K562 (cell line): ENCODE data around the gene SNX17. TPM values are rescaled to one million over a fixed set of nuclear protein-coding genes. Genes with fewer than 3 reads are reported as not detected.

Source experiments
- ARNT ChIP-seq, 2 experiments: fragments of 450-650 bp; IDR thresholded peaks; 2 replicates each; pipeline ENCODE4 v1.6.1; 2016; ENCODE audit warnings: mild to moderate bottlenecking in 1 of 2
- ATF6 ChIP-seq: sonication (generic); formaldehyde crosslinking; IDR thresholded peaks from 2 replicates; pipeline ENCODE4 v1.4.0; 2020; ENCODE audit warnings: mild to moderate bottlenecking, missing genetic modification reagents
- BACH1 ChIP-seq: fragments of 200-800 bp; sonication (Bioruptor generic); IDR thresholded peaks from 2 replicates; pipeline ENCODE4 v1.6.1; 2016; ENCODE audit warnings: missing genetic modification characterization, missing compliant biosample characterization
- CCNT2 ChIP-seq: IDR thresholded peaks from 2 replicates; pipeline ENCODE4 v1.6.1; 2011; ENCODE audit warnings: borderline replicate concordance, low read depth, mild to moderate bottlenecking, moderate library complexity, mixed read lengths, low read length; ENCODE audit not compliant: insufficient read length; ENCODE audit errors: extremely low read depth
- CHD4 ChIP-seq: fragments of 200-600 bp; sonication (generic); IDR thresholded peaks from 3 replicates; pipeline ENCODE4 v1.6.1; 2012; ENCODE audit warnings: low read depth, mild to moderate bottlenecking, mixed read lengths, low read length, inconsistent platforms; ENCODE audit not compliant: insufficient read depth, insufficient replicate concordance, poor library complexity, severe bottlenecking
- E2F1 ChIP-seq: sonication (generic); formaldehyde crosslinking; IDR thresholded peaks from 2 replicates; pipeline ENCODE4 v1.8.1; 2023; ENCODE audit warnings: mild to moderate bottlenecking, missing genetic modification reagents, moderate library complexity
- FOXK2 ChIP-seq, 2 experiments: fragments of 450-650 bp; IDR thresholded peaks in 1 of 2; conservative IDR thresholded peaks in 1 of 2; 2 replicates each; pipeline ENCODE4 v1.6.1; 2016; ENCODE audit warnings: low read depth in 2 of 2, mild to moderate bottlenecking in 1 of 2
- FUS ChIP-seq: fragments of 200-400 bp; formaldehyde crosslinking; optimal IDR thresholded peaks from 2 replicates; pipeline ENCODE3; 2017; ENCODE audit warnings: low read depth, low read length
- GABPA ChIP-seq: fragments of 200-800 bp; sonication (Bioruptor generic); conservative IDR thresholded peaks from 2 replicates; pipeline ENCODE4 v1.6.1; 2016; ENCODE audit warnings: low read depth, missing genetic modification characterization, missing compliant biosample characterization
- KLF1 ChIP-seq: fragments of 450-650 bp; IDR thresholded peaks from 2 replicates; pipeline ENCODE4 v1.6.1; 2016; ENCODE audit warnings: missing genetic modification characterization, missing compliant biosample characterization
- MECOM ChIP-seq: fragments of 250-450 bp; sonication (Bioruptor Pico); IDR thresholded peaks from 2 replicates; pipeline ENCODE4 v1.8.0; 2022; ENCODE audit warnings: inconsistent platforms
- NR2C1 ChIP-seq, 2 experiments: fragments of 450-650 bp; IDR thresholded peaks; 2 replicates each; pipeline ENCODE4 v1.6.1; 2017; ENCODE audit warnings: mild to moderate bottlenecking in 2 of 2, antibody characterized with exemption in 1 of 2, inconsistent platforms in 1 of 2, missing compliant biosample characterization in 1 of 2, missing genetic modification characterization in 1 of 2
- NR4A1 ChIP-seq, 2 experiments: fragments of 250-450 bp in 1 of 2; fragments of 450-650 bp in 1 of 2; sonication (Bioruptor Pico) in 1 of 2; IDR thresholded peaks; 2 replicates each; pipeline versions ENCODE4 v1.4.0 to v1.6.1; 2016 to 2020; ENCODE audit warnings: mild to moderate bottlenecking in 2 of 2, missing compliant biosample characterization in 1 of 2, missing genetic modification characterization in 1 of 2, moderate library complexity in 1 of 2
- TEAD1 ChIP-seq, 2 experiments: fragments of 450-650 bp in 1 of 2; sonication (generic) in 1 of 2; formaldehyde crosslinking; IDR thresholded peaks; 2 replicates each; pipeline versions ENCODE4 v1.4.0 to v1.8.0; 2020 to 2022; ENCODE audit warnings: mild to moderate bottlenecking in 2 of 2, missing genetic modification reagents in 1 of 2
- TOE1 ChIP-seq, 2 experiments: fragments of 450-650 bp in 1 of 2; sonication (generic) in 1 of 2; formaldehyde crosslinking in 1 of 2; IDR thresholded peaks; 2 replicates each; pipeline versions ENCODE4 v1.7.1 to v1.8.0; 2016 to 2022; ENCODE audit warnings: borderline replicate concordance in 2 of 2, mild to moderate bottlenecking in 2 of 2, antibody characterized with exemption in 1 of 2, inconsistent platforms in 1 of 2, low read depth in 1 of 2, missing genetic modification reagents in 1 of 2, moderate library complexity in 1 of 2
- ZMIZ1 ChIP-seq, 2 experiments: fragments of 150-350 bp in 1 of 2; IDR thresholded peaks; 2 replicates each; pipeline ENCODE4 v1.6.1; 2012 to 2016; ENCODE audit warnings: low read depth in 2 of 2, low read length in 2 of 2, mild to moderate bottlenecking in 1 of 2, moderate library complexity in 1 of 2
- ZNF263 ChIP-seq: sonication (generic); formaldehyde crosslinking; IDR thresholded peaks from 2 replicates; pipeline ENCODE4 v1.8.0; 2022; ENCODE audit warnings: mild to moderate bottlenecking, missing genetic modification reagents, borderline replicate concordance
- polyA plus RNA-seq, 8 experiments: library from polyadenylated mRNA; depleted of rRNA in 4 of 8; stranded (reverse) in 5 of 8; unstranded in 3 of 8; fragments of >200 nt; fragmentation: Nextera tagmentation in 2 of 8; fragmentation: Illumina TruSeq in 1 of 8; extraction: Ambion mirVana in 2 of 8; extraction: Trizol in 1 of 8; gene quantifications; 2 replicates each; pipeline versions ENCODE4 v1.2.1 to v1.2.3, GENCODE V29; 2011 to 2014; ENCODE audit warnings: inconsistent platforms in 1 of 8, missing spikeins in 1 of 8
- total RNA-seq, 7 experiments: library from RNA; depleted of rRNA in 6 of 7; stranded (reverse); fragments of >200 nt in 6 of 7; fragmentation: Illumina TruSeq in 2 of 7; extraction: Trizol in 2 of 7; gene quantifications; 2 replicates each; pipeline versions ENCODE4 v1.2.1 to v1.2.3, GENCODE V29; 2011 to 2021; ENCODE audit warnings: low replicate concordance in 1 of 7

Gene SNX17
- total and polyA plus RNA-seq, 9 of the 15 experiments (the other 6 are each of a cell fraction or from before 2014, with no cell fraction given): 3.0 to 75.7 (median 54.6) TPM

- TF ChIP-seq ZMIZ1 (IDR thresholded peaks at IDR 0.05; ENCODE audit: low read depth in 2 of 2, low read length in 2 of 2): peak in 1 of 2 experiments; percentile 29; a peak in 1 of 4 replicates
- TF ChIP-seq GABPA (tag): peak; percentile 96
- TF ChIP-seq ATF6 (CRISPR knock-in tag): peak; percentile 93
- TF ChIP-seq MECOM (CRISPR knock-in tag): peak; percentile 65; the same call in 1 of the 2 replicates
- no peak for TF ChIP-seq NR4A1 (CRISPR knock-in tag; IDR thresholded peaks at IDR 0.05)
- peak; percentile 64; the same call in 1 of the 2 replicates for TF ChIP-seq NR4A1 (tag; IDR thresholded peaks at IDR 0.05)
- peak; percentile 79; the same call in 1 of the 2 replicates for TF ChIP-seq KLF1 (tag)
- 0 out of 4 replicates have a peak, but pooled peaks have one; percentile 18 to 22 for TF ChIP-seq TEAD1 (CRISPR knock-in tag; IDR thresholded peaks at IDR 0.05)
- TF ChIP-seq ARNT (IDR thresholded peaks at IDR 0.05): peak in 1 of 2 experiments; percentile 35; a peak in 1 of 4 replicates
- TF ChIP-seq FOXK2 (conservative IDR thresholded peaks at IDR 0.05 in 1 of 2, IDR thresholded peaks at IDR 0.05 in 1 of 2; ENCODE audit: low read depth in 2 of 2): 0 out of 4 replicates have a peak, but pooled peaks of 1 of the 2 experiments have one; percentile 16
- peak; percentile 85 for TF ChIP-seq CCNT2
- peak; percentile 33 for TF ChIP-seq E2F1 (CRISPR knock-in tag)
- TF ChIP-seq CHD4: no peak
- peak; percentile 73 for TF ChIP-seq FUS
- peak; percentile 27; the same call in 1 of the 2 replicates for TF ChIP-seq TOE1 (IDR thresholded peaks at IDR 0.05; ENCODE audit: borderline replicate concordance)
- no peak for TF ChIP-seq TOE1 (CRISPR knock-in tag; IDR thresholded peaks at IDR 0.05; ENCODE audit: borderline replicate concordance, low read depth)
- TF ChIP-seq ZNF263: peak; percentile 46; the same call in 1 of the 2 replicates
- TF ChIP-seq NR2C1 (IDR thresholded peaks at IDR 0.05): no peak
- TF ChIP-seq NR2C1 (tag; IDR thresholded peaks at IDR 0.05): peak; percentile 25; the same call in 1 of the 2 replicates
- no peak for TF ChIP-seq BACH1
Measured at GRCh38 chr2:27409321-27410073, 39.1 kb downstream of the SNX17 start, which contains the start of gene PPM1G (continued).
